H1 (cell line): Measurements from ENCODE around the gene FAM162A.

Experiments used
- POU5F1 ChIP-seq: IDR thresholded peaks from 2 replicates; pipeline ENCODE4 v1.6.1; 2011; ENCODE audit warnings: low read depth, mild to moderate bottlenecking, low read length, moderate library complexity
- ZNF274 ChIP-seq: IDR thresholded peaks from 2 replicates; pipeline ENCODE4 v1.7.0; 2012; ENCODE audit warnings: low read length, borderline replicate concordance; ENCODE audit errors: extremely low read depth

GRCh38 chr3:122343654-122344053 lies 40.3 kb upstream of the FAM162A start:
- no peak for TF ChIP-seq ZNF274
- TF ChIP-seq POU5F1, result no peak
